NCI-H446 (cell line): ENCODE measurements around the gene TRRAP.
"Not testable (repeated sequence)": the region's sequence is repeated elsewhere in the genome, so short reads cannot be mapped to it uniquely, and the experiment has no call there.

Source experiments
- DNase-seq, 2 experiments: peaks; one replicate each; lab custom pipeline; 2025; lab: John Stamatoyannopoulos, UW

The TRRAP gene

GRCh38 chr7:98878365-98879197 lies at the start of gene TRRAP:
Gene TRRAP (plus strand): TSS chr7:98878532. CDS start chr7:98881151, 2,619 bp downstream.
- peak; percentile 36 to 67 for DNase-seq

- no peak for DNase-seq
Observed at GRCh38 chr7:98830972-98831548, 47.3 kb upstream of the TRRAP start.

DNA sequence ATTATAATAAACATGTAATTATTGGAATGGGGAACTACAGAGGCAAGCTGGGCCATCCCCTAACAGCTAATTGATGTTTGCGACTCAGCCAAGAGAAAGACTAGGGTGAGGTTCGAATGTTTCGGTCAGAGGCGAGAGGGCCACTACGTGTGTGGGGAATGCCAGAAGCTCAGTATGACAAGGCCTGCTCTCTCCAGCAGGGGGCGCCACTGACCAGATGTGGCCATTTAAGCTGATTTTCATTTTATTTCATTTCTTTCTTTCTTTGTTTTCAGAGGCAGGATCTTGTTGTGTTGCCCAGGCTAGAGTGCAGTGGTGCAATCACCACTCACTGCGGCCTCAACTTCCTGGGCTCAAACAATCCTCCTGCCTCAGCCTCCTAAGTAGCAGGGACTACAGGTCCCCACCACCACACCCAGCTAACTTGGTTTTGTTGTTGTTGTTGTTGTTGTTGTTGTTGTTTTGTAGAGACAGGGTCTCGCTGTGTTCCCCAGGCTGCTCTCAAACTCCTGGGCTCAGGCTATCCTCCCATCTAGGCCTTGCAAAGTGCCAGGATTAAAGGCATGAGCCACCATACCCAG lies 46.6 kb upstream of the TRRAP start:
- DNase-seq: no peak

DNA sequence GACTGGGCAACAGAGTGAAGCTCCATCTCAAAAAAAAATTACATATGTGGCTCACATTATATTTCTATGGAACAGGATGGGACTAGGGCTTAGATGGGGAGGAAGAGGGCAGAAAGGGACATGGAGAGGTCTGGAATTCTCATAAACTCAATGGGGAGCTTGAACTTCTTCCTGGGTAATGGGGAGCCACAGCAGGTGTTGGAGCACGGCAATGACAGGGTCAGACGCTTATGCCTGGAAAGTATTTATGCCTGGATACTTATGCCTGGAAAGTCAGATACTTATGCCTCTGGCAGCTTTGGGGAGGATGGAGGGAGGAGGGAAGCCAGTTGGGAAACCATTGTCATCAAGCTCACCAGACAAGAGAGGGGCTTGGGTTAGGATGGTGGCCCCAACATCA lies 45.3 kb upstream of the TRRAP start:
- DNase-seq: no peak

- no peak for DNase-seq
Observed at GRCh38 chr7:98834949-98835348, 43.4 kb upstream of the TRRAP start.

GRCh38 chr7:98836811-98837629 lies 41.3 kb upstream of the TRRAP start:
- DNase-seq: peak in 1 of 2 experiments; percentile 13

- DNase-seq: no peak
Observed at GRCh38 chr7:98837630-98837972, 40.7 kb upstream of the TRRAP start.

GRCh38 chr7:98840096-98840495 lies 38.2 kb upstream of the TRRAP start:
- no peak for DNase-seq

DNA sequence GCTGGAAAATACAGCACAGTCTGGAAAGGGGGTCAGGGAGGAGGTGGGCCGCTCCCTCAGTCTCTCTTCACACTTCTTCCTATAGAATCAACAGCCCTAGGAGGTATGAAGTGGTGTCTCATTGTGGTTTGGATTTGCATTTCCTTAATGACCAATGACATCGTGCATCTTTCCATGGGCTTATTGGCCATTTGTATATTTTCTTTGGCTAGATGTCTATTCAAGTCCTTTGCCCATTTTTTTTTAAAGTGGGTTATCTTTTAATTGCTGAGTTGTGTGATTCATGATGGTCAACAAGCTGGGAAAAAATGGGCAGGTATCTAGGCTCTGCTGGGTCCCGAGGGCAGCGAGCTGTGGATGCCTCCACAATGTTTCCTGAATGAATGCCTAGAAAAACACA lies 37.6 kb upstream of the TRRAP start:
- no peak for DNase-seq

DNA sequence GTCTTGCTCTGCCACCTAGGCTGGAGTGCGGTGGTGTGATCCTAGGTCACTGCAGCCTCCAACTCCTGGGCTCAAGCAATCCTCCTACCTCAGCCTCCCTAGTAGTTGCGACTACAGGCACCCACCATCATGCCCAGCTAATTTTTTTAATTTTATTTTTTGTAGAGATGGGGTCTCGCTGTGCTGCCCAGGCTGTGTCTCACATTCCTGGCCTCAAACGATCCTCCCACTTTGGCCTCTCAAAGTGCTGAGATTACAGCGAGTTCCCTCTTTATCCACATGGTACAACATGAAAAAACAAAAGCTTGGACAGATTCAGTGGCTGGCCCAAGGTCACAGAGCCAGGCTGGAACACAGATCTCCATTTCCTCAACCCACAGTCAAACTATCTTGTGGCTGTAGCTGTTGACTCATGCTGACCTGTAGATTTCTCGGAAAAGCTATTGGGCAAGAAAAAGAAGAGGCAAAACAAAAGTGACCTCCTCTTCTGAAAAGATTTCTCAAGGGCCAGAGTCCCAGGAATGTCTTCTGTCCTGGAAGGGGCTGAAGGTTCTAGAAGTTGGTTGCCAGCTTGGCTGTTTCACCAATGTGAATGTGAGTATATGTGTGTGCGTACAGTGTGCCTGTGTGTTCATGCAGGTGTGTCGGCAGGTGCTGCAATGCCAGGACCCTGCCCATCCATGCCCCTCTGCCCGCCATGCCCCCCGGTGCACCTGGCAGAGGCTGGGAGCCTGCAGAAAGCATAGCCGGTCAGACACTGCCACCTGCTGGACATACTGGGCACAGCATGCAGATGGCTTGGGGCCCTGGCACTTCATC lies 36.9 kb upstream of the TRRAP start:
- peak in 1 of 2 experiments; percentile 17 for DNase-seq

- not testable (repeated sequence) for DNase-seq
Observed at GRCh38 chr7:98842552-98842951, 35.8 kb upstream of the TRRAP start.

DNA sequence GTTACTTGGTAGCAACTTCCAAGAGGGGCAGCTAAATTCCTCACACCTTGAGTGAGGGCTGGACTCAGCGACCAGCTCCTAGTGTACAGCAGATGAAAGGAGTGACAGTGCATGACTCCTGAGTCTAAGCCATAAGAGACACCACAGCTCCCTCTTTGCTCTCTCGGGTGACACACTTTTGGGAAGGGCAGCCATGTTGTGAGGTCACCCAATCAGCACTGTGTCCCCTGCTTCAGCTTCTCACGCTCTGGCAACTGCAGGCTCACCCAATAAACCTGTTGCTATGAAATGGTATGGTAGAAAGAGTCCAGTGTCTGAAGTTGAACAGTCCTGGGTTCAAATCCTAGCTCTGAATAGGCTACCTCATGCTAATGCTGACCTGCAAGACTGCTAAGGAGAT lies 29.4 kb upstream of the TRRAP start:
- DNase-seq: no peak

GRCh38 chr7:98852826-98853225 lies 25.5 kb upstream of the TRRAP start:
- no peak for DNase-seq

GRCh38 chr7:98855610-98856422 lies 22.5 kb upstream of the TRRAP start:
- DNase-seq: no peak

- no peak for DNase-seq
Observed at GRCh38 chr7:98860071-98860470, 18.3 kb upstream of the TRRAP start.

DNA sequence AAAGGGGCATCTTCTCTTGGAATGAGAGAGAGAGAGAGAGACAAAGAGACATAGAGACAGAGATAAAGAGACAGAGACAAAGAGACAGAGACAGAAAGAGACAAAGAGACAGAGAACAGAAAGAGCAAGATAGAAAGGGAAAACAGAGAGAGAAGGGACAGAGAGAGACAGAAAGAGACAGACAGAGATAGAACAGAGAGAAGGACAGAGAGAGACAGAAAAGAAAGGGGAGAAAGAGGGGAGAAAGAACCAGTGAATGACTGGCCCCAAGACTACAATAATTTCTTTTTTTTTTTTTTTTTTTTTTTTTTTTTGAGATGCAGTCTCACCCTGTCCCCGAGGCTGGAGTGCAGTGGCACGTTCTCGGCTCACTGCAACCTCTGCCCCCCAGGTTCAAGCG lies 16.1 kb upstream of the TRRAP start:
- DNase-seq: no peak

- DNase-seq: no peak
Observed at GRCh38 chr7:98862716-98863420, 15.5 kb upstream of the TRRAP start.

DNA sequence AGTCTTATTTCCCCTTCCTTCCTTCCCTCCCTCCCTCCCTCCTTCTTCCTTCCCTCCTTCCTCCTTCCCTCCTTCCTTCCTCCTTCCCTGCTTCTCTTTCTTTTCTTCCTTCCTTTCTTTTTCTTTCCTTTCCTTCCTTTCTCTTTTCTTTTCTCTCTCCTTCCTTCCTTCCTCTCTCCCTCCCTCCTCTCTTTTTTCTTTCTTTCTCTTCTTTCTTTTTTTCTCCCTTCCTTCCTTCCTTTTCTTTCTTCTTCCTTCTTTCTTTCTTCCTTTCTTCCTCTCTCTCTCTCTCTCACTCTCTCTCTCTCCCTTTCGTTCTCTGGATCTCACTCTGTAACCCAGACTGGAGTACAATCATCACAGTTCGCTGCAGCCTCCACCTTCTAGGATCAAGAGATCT lies 14.7 kb upstream of the TRRAP start:
- no peak for DNase-seq

DNA sequence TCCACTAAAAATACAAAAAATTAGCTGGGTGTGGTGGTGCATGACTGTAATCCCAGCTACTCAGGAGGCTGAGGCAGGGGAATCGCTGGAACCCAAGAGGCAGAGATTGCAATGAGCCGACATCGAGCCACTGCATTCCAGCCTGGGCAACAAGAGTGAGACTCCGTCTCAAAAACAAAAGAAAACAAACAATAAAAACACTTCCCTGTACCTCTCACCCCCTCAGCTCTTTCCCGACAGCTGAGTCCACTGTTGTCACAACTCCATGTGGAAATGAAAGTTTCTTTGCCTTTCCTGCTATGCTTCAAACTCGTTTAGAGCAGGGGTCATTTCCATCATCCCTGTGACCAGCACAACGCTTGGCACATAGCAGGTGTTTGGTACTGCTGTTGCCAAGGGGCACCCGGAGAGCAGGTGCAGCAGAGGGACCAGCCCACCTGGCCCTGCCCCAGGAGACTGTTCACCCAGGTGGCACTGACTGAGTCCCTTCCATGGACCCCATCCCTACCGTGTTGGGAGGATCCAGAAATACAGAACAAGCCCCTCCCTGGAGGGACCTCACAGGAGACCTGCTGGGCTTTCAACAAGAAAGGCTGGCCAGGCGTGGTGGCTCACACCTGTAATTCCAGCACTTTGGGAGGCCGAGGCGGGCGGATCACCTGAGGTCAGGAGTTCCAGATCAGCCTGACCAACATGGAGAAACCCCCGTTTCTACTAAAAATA lies 13.4 kb upstream of the TRRAP start:
- DNase-seq: no peak
